Activated CD8-positive, alpha-beta memory T cell treated with anti-CD3 and anti-CD28 coated beads, Interleukin-2, amount 50 U/mL, for 4 hours (primary cell): Measurements from ENCODE around the gene EZH1.

Experiments used
- DNase-seq: peaks from one replicate; pipeline ENCODE4 v3.0.0-alpha.2; 2020

The EZH1 gene

GRCh38 chr17:42706732-42707131 lies 38.1 kb downstream of the EZH1 start:
- DNase-seq, result no peak

- no peak for DNase-seq
These were observed 39.9 kb downstream of the EZH1 start for GRCh38 chr17:42704837-42705494.

- DNase-seq, result no peak
These were observed 40.4 kb downstream of the EZH1 start for GRCh38 chr17:42704490-42704836.

GRCh38 chr17:42702446-42702845 lies 42.4 kb downstream of the EZH1 start:
- DNase-seq, result no peak

GRCh38 chr17:42700586-42701289 lies 44.1 kb downstream of the EZH1 start:
- no peak for DNase-seq

- DNase-seq, result no peak
These were observed 45.5 kb downstream of the EZH1 start for GRCh38 chr17:42699415-42699740.

- no peak for DNase-seq
These were observed 46.0 kb downstream of the EZH1 start for GRCh38 chr17:42698736-42699414.

- no peak for DNase-seq
These were observed 47.6 kb downstream of the EZH1 start for GRCh38 chr17:42697108-42697811.

- DNase-seq, result no peak
These were observed 49.3 kb downstream of the EZH1 start for GRCh38 chr17:42695500-42695899.

- no peak for DNase-seq
These were observed 50.3 kb downstream of the EZH1 start for GRCh38 chr17:42694524-42694923.

- no peak for DNase-seq
These were observed 52.4 kb downstream of the EZH1 start for GRCh38 chr17:42692489-42692888.

- DNase-seq, result no peak
These were observed 53.8 kb downstream of the EZH1 start for GRCh38 chr17:42691021-42691545.

- no peak for DNase-seq
These were observed 54.2 kb downstream of the EZH1 start for GRCh38 chr17:42690596-42690995.

GRCh38 chr17:42687707-42688320 lies 57.0 kb downstream of the EZH1 start:
- DNase-seq, result no peak

- DNase-seq, result no peak
These were observed 58.2 kb downstream of the EZH1 start for GRCh38 chr17:42686520-42687128.

- no peak for DNase-seq
These were observed 59.0 kb downstream of the EZH1 start for GRCh38 chr17:42685831-42686230.

- DNase-seq, result no peak
These were observed 59.8 kb downstream of the EZH1 start for GRCh38 chr17:42684929-42685556.

- no peak for DNase-seq
These were observed 61.3 kb downstream of the EZH1 start for GRCh38 chr17:42683407-42684034.

- DNase-seq, result no peak
These were observed 62.0 kb downstream of the EZH1 start for GRCh38 chr17:42682722-42683403.

GRCh38 chr17:42681976-42682721 lies 62.7 kb downstream of the EZH1 start, which contains the start of gene CNTNAP1:
Gene CNTNAP1 (plus strand): TSS chr17:42682531. CDS start chr17:42682830, 299 bp downstream.
- no peak for DNase-seq
